GM20000 (cell line): Measurements from ENCODE around the gene SLC9A4.

ENCODE experiments used
- DNase-seq: peaks from one replicate; pipeline ENCODE4 v3.0.0; 2012; ENCODE audit warnings: low spot score
- TF ChIP-seq, protein P1 (sequence below): IDR thresholded peaks from 2 replicates; pipeline ENCODE4 v1.5.1; 2012; ENCODE audit warnings: mild to moderate bottlenecking, control low read depth; ENCODE audit errors: extremely low read depth, missing control alignments

Gene SLC9A4

DNA sequence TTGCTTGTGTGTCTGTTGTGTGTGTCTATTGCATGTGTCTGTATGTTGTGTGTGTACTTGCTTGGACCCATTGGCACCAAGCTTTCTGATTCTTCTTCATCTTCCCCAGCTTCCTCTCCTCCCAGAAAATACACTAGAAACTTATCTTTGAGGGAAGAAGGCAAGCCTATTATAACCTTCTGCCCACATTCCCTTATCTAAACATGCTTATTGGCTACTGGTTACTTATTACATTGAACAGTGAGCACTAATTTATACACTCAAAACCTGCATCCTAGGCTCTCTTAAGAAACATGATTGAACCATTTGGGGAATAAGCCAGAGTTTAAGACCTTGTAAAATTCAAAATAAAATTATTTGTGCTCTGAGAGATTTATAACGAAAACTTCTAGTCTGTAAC, 26.5 kb downstream of the SLC9A4 start:
- TF ChIP-seq, protein P1, sequence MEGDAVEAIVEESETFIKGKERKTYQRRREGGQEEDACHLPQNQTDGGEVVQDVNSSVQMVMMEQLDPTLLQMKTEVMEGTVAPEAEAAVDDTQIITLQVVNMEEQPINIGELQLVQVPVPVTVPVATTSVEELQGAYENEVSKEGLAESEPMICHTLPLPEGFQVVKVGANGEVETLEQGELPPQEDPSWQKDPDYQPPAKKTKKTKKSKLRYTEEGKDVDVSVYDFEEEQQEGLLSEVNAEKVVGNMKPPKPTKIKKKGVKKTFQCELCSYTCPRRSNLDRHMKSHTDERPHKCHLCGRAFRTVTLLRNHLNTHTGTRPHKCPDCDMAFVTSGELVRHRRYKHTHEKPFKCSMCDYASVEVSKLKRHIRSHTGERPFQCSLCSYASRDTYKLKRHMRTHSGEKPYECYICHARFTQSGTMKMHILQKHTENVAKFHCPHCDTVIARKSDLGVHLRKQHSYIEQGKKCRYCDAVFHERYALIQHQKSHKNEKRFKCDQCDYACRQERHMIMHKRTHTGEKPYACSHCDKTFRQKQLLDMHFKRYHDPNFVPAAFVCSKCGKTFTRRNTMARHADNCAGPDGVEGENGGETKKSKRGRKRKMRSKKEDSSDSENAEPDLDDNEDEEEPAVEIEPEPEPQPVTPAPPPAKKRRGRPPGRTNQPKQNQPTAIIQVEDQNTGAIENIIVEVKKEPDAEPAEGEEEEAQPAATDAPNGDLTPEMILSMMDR, result no peak
- DNase-seq, result no peak

DNA sequence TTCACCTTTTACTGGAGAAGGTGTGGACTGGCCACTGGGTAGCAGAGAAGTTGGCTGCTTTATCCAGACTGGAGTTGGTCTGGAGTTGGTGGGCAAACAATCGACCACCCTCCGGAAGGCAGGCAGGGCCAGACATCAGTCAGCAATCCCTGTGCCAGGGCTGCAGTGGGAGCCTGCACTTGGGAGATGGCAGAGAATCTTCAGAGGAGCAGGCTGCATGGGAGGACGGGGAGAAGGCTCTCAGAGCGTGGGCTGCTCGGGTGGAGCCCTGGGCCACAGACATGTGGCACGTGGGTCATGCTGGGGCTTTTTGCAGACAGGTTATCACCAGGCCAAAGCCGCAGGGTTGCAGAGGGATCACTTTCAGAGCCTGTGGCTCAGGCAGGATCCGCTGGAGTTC, 29.6 kb downstream of the SLC9A4 start:
- TF ChIP-seq, protein P1, result no peak
- DNase-seq, result no peak

DNA sequence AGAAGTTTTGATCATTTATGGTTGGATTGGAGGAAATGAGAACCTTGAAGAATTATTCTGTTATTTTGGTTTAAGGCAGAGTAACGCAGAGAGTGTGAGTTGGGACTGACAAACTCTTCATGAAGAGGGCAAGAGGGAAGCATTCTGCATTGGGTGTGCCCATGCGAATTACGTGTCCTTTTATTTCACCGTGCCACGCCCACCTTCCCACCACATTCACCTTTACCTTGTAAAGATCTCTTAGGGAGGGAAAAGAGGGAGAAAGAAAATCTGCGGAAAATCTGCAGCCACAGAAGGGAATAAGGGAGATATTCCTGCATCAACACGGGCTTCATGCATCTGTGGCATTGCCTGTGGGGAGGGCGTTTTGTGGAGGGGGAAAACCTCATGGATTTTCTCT, 31.8 kb downstream of the SLC9A4 start:
- DNase-seq, result no peak
- TF ChIP-seq, protein P1, result no peak

DNA sequence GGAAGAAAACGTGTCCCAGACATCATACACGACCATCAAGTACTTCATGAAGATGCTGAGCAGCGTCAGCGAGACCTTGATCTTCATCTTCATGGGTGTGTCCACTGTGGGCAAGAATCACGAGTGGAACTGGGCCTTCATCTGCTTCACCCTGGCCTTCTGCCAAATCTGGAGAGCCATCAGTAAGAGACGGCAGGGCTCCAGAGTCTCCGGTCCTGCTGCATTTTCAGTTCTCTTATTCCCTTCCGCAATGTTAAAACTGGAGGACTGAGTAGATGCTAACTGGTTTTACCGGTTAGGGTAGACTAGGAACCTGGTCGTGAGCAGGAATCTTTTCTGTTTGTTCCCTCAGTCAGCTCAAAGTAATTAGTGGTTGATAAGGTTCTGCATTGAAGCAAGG, 32.3 kb downstream of the SLC9A4 start:
- TF ChIP-seq, protein P1, result no peak
- DNase-seq, result no peak

DNA sequence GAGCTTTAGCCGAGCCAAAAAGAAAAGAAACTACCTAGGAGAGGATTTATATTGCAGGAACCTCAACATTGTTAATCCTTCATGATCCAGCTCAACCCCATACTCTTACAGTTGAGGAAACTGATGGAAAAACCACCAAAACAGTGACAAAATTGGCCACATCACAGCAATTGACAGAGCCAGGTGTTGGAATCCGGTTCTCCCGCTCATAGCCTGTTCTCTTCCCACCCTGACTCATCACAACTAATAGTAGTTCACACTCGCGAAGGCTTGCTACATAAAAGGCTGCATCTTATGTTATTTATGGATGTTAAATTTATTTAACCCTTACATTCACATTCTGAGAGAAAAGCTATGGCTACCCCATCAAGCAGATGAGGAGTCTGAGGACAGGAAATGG, 33.7 kb downstream of the SLC9A4 start:
- no peak for DNase-seq
- TF ChIP-seq, protein P1, result no peak

DNA sequence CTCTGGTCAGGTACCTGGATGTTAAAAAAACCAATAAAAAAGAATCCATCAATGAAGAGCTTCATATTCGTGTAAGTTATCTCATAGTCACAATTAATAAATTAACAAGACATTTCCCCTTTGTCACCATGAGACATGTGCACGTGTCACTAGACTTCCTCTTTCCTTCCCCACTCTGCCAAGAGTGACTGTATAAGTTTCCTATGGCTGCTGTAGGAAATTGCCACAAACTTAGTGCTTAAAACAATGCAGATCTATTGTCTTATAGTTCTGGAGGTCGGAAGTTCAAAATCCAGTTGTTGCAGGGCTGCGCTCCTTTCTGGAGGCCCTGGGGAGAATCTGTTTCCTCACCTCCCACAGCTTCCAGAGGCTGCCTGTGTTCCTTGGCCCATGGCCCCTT, 35.8 kb downstream of the SLC9A4 start:
- TF ChIP-seq, protein P1, result no peak

DNA sequence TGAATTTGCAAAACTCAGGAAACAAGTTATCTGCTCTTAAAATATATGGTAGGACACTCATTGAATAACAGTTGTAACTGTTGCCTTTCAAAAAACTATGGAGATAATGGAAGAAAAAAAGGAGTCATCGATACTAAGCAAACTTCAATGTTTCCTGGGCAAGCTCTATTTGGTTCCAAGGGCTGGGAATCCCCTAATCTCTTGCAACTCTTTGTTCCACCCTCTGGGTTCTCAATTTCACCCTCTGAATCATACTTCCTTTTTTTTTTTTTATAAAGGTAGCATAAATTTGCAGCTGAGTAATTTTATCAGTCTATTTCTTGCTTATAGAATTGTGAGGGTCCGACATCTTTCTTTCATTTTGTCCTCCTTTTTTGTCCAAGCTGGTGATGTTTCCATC, 36.7 kb downstream of the SLC9A4 start:
- TF ChIP-seq, protein P1, result no peak
- peak; percentile 30 for DNase-seq

More for the DNA sequence above, 35.8 kb downstream of the SLC9A4 start:
- DNase-seq, result no peak
